SIG-M5 (cell line): ENCODE results near the gene OS9.

Experiments
- DNase-seq: peaks from one replicate; lab custom pipeline; 2025; lab: John Stamatoyannopoulos, UW

Gene OS9

GRCh38 chr12:57767876-57768275, 73.9 kb downstream of the OS9 start:
- no peak for DNase-seq

- no peak for DNase-seq
These were observed 75.7 kb downstream of the OS9 start for GRCh38 chr12:57769594-57769993.

GRCh38 chr12:57770734-57771133, 76.8 kb downstream of the OS9 start:
- no peak for DNase-seq
